Ovary (tissue), 10 donors: ENCODE data around the gene ARL13A. TPM values are rescaled to one million over a fixed set of nuclear protein-coding genes. Genes with fewer than 3 reads are reported as not detected.

Experiments used
- DNase-seq, 5 donors: peaks; one replicate each; pipeline ENCODE4 v3.0.0-alpha.2; 2019 to 2020
- H3K27ac ChIP-seq, 2 donors: fragments of 200-600 bp; one replicate each; pipeline versions ENCODE4 v1.5.1 to v1.8.0; 2019 to 2022
- H3K27me3 ChIP-seq: fragments of 200-600 bp; one replicate; pipeline ENCODE4 v1.8.0; 2022
- H3K36me3 ChIP-seq: fragments of 200-600 bp; sonication (generic); one replicate; pipeline ENCODE4 v1.5.1; 2019
- H3K4me1 ChIP-seq: one replicate; pipeline ENCODE4 v1.8.1; 2013; ENCODE audit warnings: mild to moderate bottlenecking, moderate library complexity; ENCODE audit not compliant: insufficient read depth
- H3K4me3 ChIP-seq: fragments of 200-600 bp; sonication (generic); one replicate; pipeline ENCODE4 v1.5.1; 2017
- H3K9me3 ChIP-seq, 2 donors: fragments of 200-600 bp in 1 of 2; sonication (generic) in 1 of 2; one replicate each; pipeline versions ENCODE4 v1.5.1 to v1.8.1; 2013 to 2019; ENCODE audit warnings: mild to moderate bottlenecking in 1 of 2, moderate library complexity in 1 of 2
- CTCF ChIP-seq, 3 donors: fragments of 450-650 bp in 2 of 3; fragments of 200-600 bp in 1 of 3; IDR thresholded peaks; one replicate each; pipeline versions ENCODE4 v1.5.1 to v1.8.0; 2016 to 2022; ENCODE audit warnings: antibody characterized with exemption in 3 of 3, mild to moderate bottlenecking in 1 of 3
- EP300 ChIP-seq: sonication (generic); formaldehyde crosslinking; IDR thresholded peaks from one replicate; pipeline ENCODE4 v1.6.1; 2017; ENCODE audit warnings: antibody characterized with exemption
- POLR2A ChIP-seq: fragments of 450-650 bp; IDR thresholded peaks from one replicate; pipeline ENCODE4 v1.6.1; 2017; ENCODE audit warnings: antibody characterized with exemption, mild to moderate bottlenecking, moderate library complexity
- WGBS, 3 donors: extraction: QIAGEN DNeasy Blood & Tissue Kit in 1 of 3; methylation state at CpG; one replicate each; pipeline versions ENCODE4 v1.1.5 to v1.1.7; 2013 to 2017; 5-methylcytosine and 5-hydroxymethylcytosine counted together
- intact Hi-C, 4 donors: fragments of 100-400 bp; cut with DNase I; formaldehyde crosslinking; loops; one replicate each; pipeline versions ENCODE4 v1.11.0 to v1.15.1; 2022 to 2023
- long read RNA-seq, 3 donors: library from polyadenylated mRNA in 2 of 3; unstranded in 2 of 3; transcript quantifications; one replicate each; pipeline ENCODE4 v2.0.0 and lab custom pipeline, GENCODE V29; 2021 to 2026
- polyA plus RNA-seq, 2 donors: library from polyadenylated mRNA; stranded (reverse); fragments of 200-250 nt in 1 of 2; fragments of 350-450 nt in 1 of 2; fragmentation: Illumina TruSeq in 1 of 2; extraction: RNeasy Lipid Tissue Mini Kit (QIAGEN cat#74804) in 1 of 2; gene quantifications; one replicate each; pipeline ENCODE4 v1.2.3, GENCODE V29; 2013 to 2014
- total RNA-seq, 7 donors: library from RNA; depleted of rRNA in 2 of 7; stranded (reverse); fragments of >200 nt in 2 of 7; fragmentation: NEBNext Ultra II Directional in 3 of 7; extraction: Animal tissue kit (Norgen Biotek cat#: 25700) in 3 of 7; gene quantifications; one replicate each; pipeline versions ENCODE4 v1.1.0 to v1.2.4, GENCODE V29; 2016 to 2023
- donor health status: DM: no; HTN: no; CAD: no; lungs with moderate emphysema.
- donor health status: DM: no; HTN: no; CAD: no.
- donor health status: Bipolar disorder and iron deficiency.
- donor health status: DM: yes; HTN: yes; CAD: no.
- donor health status: DM: no; HTN: no; CAD: no.
- donor health status: DM: yes; HTN: yes; CAD: no.

The ARL13A gene
- total RNA-seq (not detected), polyA plus RNA-seq (not detected)
- long read RNA-seq, donor 1: 0 reads
- long read RNA-seq, donor 2: 0 reads
- long read RNA-seq, donor 3: 0 reads

- intact Hi-C loops: no loop called here
Observed at GRCh38 chrX:100969408-100969807, at the start of gene ARL13A. Gene ARL13A (plus strand): TSS chrX:100969708. CDS start chrX:100973690, 3,982 bp downstream.

GRCh38 chrX:100924375-100924774, 45.1 kb upstream of the ARL13A start:
- 66 to 68% (median 66%) methylated on average over 3 of the region's 3 CpGs for WGBS, 3 donors
- intact Hi-C loops: no loop called here
- H3K9me3 ChIP-seq: no peaks in the 10 kb centered on the region
- H3K4me1 ChIP-seq: no peaks in the 10 kb centered on the region
- H3K27ac ChIP-seq: no peak overlapping the region
- TF ChIP-seq EP300: no peak
- H3K36me3 ChIP-seq: no peaks in the 10 kb centered on the region
- no peaks in the 10 kb centered on the region for H3K27me3 ChIP-seq
- no peak for DNase-seq
- no peak overlapping the region for H3K4me3 ChIP-seq

More at GRCh38 chrX:100969408-100969807, at the start of gene ARL13A:
- no peak within 1 kb of the TSS for H3K27ac ChIP-seq
- TF ChIP-seq EP300 (no peak), CTCF (IDR thresholded peaks at IDR 0.05) (no peak), POLR2A (no peak)
- WGBS, 3 donors: 65 to 74% (median 70%) methylated on average over 2 of the region's 2 CpGs
- H3K4me1 ChIP-seq: no peaks in the 10 kb centered on the region
- no peaks in the 10 kb centered on the region for H3K36me3 ChIP-seq
- H3K4me3 ChIP-seq: no peak within 1 kb of the TSS
- H3K9me3 ChIP-seq: no peaks in the 10 kb centered on the region
- DNase-seq: no peak
- no peaks in the 10 kb centered on the region for H3K27me3 ChIP-seq

- no peak overlapping the region for H3K4me3 ChIP-seq
- DNase-seq: no peak
- no peaks in the 10 kb centered on the region for H3K9me3 ChIP-seq
- H3K36me3 ChIP-seq: no peaks in the 10 kb centered on the region
- H3K27ac ChIP-seq: no peak overlapping the region
- no peaks in the 10 kb centered on the region for H3K4me1 ChIP-seq
- intact Hi-C loops: no loop called here
- WGBS, 3 donors: 75 to 84% (median 77%) methylated on average over 2 of the region's 2 CpGs
- no peaks in the 10 kb centered on the region for H3K27me3 ChIP-seq
- TF ChIP-seq CTCF (IDR thresholded peaks at IDR 0.05): no peak
- TF ChIP-seq EP300: no peak
- TF ChIP-seq POLR2A: no peak
Observed at GRCh38 chrX:100926453-100926852, 43.1 kb upstream of the ARL13A start.

- Histone ChIP-seq H3K27ac (no peak within 1 kb of the TSS), H3K9me3 (no peaks in the 10 kb centered on the region), H3K4me1 (no peaks in the 10 kb centered on the region), H3K4me3 (peak within 1 kb of the TSS; percentile 37), H3K36me3 (no peaks in the 10 kb centered on the region), H3K27me3 (no peaks in the 10 kb centered on the region)
- TF ChIP-seq POLR2A (no peak), CTCF (IDR thresholded peaks at IDR 0.05) (no peak), EP300 (no peak)
- 22 to 34% (median 29%) methylated on average over 51 of the region's 51 CpGs for WGBS, 3 donors
- peak; percentile 15 to 64 (median 43) for DNase-seq
- intact Hi-C loops: no loop called here
Observed at GRCh38 chrX:100928660-100929613, 40.6 kb upstream of the ARL13A start, which contains the start of gene XKRX. Gene XKRX (minus strand): TSS chrX:100928917. CDS start chrX:100928304, 613 bp downstream.
